SK-N-SH treated with all-trans-retinoic acid at 6 μM for 48 hours (cell line): ENCODE data around the gene ECD.
"Not testable (repeated sequence)": the region's sequence is repeated elsewhere in the genome, so short reads cannot be mapped to it uniquely, and the experiment has no call there.

Experiments used
- ATAC-seq: fragments of 200-7000 bp; cut with Tn5 transposase; 3 replicates; pipeline ENCODE4 v1.9.1; 2020; ENCODE audit warnings: mild to moderate bottlenecking, moderate library complexity
- BACH2 ChIP-seq: fragments of 250-450 bp; sonication (Bioruptor Pico); IDR thresholded peaks from 2 replicates; pipeline ENCODE4 v1.9.0; 2021; ENCODE audit warnings: mild to moderate bottlenecking, borderline replicate concordance
- ESRRG ChIP-seq: fragments of 250-450 bp; sonication (Bioruptor Pico); IDR thresholded peaks from 2 replicates; pipeline ENCODE4 v1.6.1; 2021; ENCODE audit warnings: mild to moderate bottlenecking
- GLIS3 ChIP-seq: fragments of 250-450 bp; sonication (Bioruptor Pico); IDR thresholded peaks from 2 replicates; pipeline ENCODE4 v1.5.0; 2020; ENCODE audit warnings: mild to moderate bottlenecking, moderate library complexity
- ISL1 ChIP-seq: fragments of 250-450 bp; sonication (Bioruptor Pico); IDR thresholded peaks from 2 replicates; pipeline ENCODE4 v2.1.2; 2022; ENCODE audit warnings: mild to moderate bottlenecking, moderate library complexity
- OSR1 ChIP-seq: fragments of 250-450 bp; sonication (Bioruptor Pico); IDR thresholded peaks from 2 replicates; pipeline ENCODE4 v1.8.0; 2022; ENCODE audit warnings: moderate library complexity, mild to moderate bottlenecking, inconsistent platforms
- PATZ1 ChIP-seq: fragments of 250-450 bp; sonication (Bioruptor Pico); IDR thresholded peaks from 2 replicates; pipeline ENCODE4 v1.8.0; 2020; ENCODE audit warnings: mild to moderate bottlenecking, moderate library complexity, borderline replicate concordance
- PPARA ChIP-seq: fragments of 250-450 bp; sonication (Bioruptor Pico); IDR thresholded peaks from 2 replicates; pipeline ENCODE4 v1.5.0; 2020; ENCODE audit warnings: mild to moderate bottlenecking, borderline replicate concordance
- RARB ChIP-seq: fragments of 250-450 bp; sonication (Bioruptor Pico); IDR thresholded peaks from 2 replicates; pipeline ENCODE4 v1.8.0; 2021; ENCODE audit warnings: mild to moderate bottlenecking, moderate library complexity
- SNAI2 ChIP-seq: fragments of 250-450 bp; sonication (Bioruptor Pico); IDR thresholded peaks from 2 replicates; pipeline ENCODE4 v1.5.0; 2020; ENCODE audit warnings: mild to moderate bottlenecking, moderate library complexity
- TCF4 ChIP-seq: fragments of 250-450 bp; sonication (Bioruptor Pico); IDR thresholded peaks from 2 replicates; pipeline ENCODE4 v1.8.0; 2021; ENCODE audit warnings: mild to moderate bottlenecking, moderate library complexity, borderline replicate concordance
- TOX ChIP-seq: fragments of 250-450 bp; sonication (Bioruptor Pico); IDR thresholded peaks from 2 replicates; pipeline ENCODE4 v1.8.0; 2021; ENCODE audit warnings: mild to moderate bottlenecking, moderate library complexity, borderline replicate concordance
- ZC3H10 ChIP-seq: fragments of 250-450 bp; sonication (Bioruptor Pico); IDR thresholded peaks from 2 replicates; pipeline ENCODE4 v1.5.1; 2021; ENCODE audit warnings: mild to moderate bottlenecking, moderate library complexity
- ZFP3 ChIP-seq: fragments of 250-450 bp; sonication (Bioruptor Pico); IDR thresholded peaks from 2 replicates; pipeline ENCODE4 v1.5.0; 2020; ENCODE audit warnings: mild to moderate bottlenecking, moderate library complexity
- ZFP30 ChIP-seq: fragments of 450-650 bp; formaldehyde crosslinking; IDR thresholded peaks from 2 replicates; pipeline ENCODE4 v1.5.0; 2022; ENCODE audit warnings: mild to moderate bottlenecking, moderate library complexity
- ZNF565 ChIP-seq: fragments of 450-650 bp; formaldehyde crosslinking; conservative IDR thresholded peaks from 2 replicates; pipeline ENCODE4 v1.5.0; 2020; ENCODE audit warnings: low read depth, mild to moderate bottlenecking, moderate library complexity
- ZNF70 ChIP-seq: fragments of 450-650 bp; formaldehyde crosslinking; IDR thresholded peaks from 2 replicates; pipeline ENCODE4 v1.5.0; 2020; ENCODE audit warnings: mild to moderate bottlenecking, moderate library complexity
- ZNF8 ChIP-seq: fragments of 450-650 bp; formaldehyde crosslinking; IDR thresholded peaks from 2 replicates; pipeline ENCODE4 v1.5.0; 2020; ENCODE audit warnings: mild to moderate bottlenecking, moderate library complexity
- TF ChIP-seq, protein P1 (sequence below): fragments of 250-450 bp; sonication (Bioruptor Pico); IDR thresholded peaks from 2 replicates; pipeline ENCODE4 v1.5.1; 2020; ENCODE audit warnings: low read depth, mild to moderate bottlenecking, moderate library complexity
- TF ChIP-seq, protein P2 (sequence below): fragments of 250-450 bp; sonication (Bioruptor Pico); IDR thresholded peaks from 2 replicates; pipeline ENCODE4 v1.5.1; 2021; ENCODE audit warnings: mild to moderate bottlenecking, moderate library complexity

Gene ECD

DNA sequence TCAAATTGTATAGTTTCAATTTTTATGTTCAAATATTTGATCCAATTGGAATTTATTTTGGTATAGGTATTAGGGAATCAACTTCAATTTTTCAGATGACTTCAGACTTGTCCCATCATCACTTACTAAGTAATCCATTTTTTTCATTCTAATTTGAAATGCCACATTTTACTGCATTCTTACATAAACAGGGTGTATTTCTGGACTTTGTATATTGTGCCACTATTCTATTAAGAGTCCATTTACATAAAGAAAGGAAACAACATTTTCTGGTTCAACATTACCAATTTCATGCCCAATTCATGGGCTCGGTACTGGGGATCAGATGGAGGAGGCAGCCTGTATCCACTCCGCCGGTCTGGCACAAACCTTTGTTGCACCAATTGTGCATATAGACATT is 15.8 kb downstream of the ECD start:
- no peak for ATAC-seq
- TF ChIP-seq ZFP3 (no peak), TCF4 (CRISPR knock-in tag) (no peak)
- TF ChIP-seq, protein P1, sequence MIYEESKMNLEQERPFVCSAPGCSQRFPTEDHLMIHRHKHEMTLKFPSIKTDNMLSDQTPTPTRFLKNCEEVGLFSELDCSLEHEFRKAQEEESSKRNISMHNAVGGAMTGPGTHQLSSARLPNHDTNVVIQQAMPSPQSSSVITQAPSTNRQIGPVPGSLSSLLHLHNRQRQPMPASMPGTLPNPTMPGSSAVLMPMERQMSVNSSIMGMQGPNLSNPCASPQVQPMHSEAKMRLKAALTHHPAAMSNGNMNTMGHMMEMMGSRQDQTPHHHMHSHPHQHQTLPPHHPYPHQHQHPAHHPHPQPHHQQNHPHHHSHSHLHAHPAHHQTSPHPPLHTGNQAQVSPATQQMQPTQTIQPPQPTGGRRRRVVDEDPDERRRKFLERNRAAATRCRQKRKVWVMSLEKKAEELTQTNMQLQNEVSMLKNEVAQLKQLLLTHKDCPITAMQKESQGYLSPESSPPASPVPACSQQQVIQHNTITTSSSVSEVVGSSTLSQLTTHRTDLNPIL (CRISPR knock-in tag) = no peak

DNA sequence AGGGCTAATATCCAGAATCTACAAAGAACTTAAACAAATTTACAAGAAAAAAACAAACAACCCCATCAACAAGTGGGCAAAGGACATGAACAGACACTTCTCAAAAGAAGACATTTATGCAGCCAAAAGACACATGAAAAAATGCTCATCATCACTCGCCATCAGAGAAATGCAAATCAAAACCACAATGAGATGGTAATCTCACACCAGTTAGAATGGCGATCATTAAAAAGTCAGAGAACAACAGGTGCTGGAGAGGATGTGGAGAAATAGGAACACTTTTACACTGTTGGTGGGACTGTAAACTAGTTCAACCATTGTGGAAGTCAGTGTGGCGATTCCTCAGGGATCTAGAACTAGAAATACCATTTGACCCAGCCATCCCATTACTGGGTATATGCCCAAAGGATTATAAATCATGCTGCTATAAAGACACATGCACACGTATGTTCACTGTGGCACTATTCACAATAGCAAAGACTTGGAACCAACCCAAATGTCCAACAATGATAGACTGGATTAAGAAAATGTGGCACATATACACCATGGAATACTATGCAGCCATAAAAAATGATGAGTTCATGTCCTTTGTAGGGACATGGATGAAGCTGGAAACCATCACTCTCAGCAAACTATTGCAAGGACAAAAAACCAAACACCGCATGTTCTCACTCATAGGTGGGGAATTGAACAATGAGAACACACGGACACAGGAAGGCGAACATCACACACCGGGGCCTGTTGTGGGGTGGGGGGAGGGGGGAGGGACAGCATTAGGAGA is 17.0 kb downstream of the ECD start:
- not testable (repeated sequence) for ATAC-seq

DNA sequence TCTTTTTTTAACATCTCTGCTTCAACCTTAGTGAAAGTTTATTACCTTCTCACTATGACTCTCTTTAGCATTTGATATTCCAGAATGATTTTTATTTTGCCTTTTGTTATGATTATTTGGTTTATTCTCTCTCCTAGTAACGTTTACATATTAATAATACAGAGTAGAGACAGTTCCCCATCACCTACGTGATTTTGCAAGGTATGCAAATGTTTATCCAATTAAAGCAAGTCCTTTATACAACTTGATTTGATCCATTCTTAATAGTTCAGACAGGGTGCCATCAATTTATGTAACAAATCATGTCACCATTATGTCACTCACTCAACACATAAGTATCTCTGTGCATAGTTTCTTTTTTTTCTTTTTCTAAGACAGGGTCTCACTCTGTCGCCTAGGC is 26.2 kb downstream of the ECD start:
- TF ChIP-seq PATZ1 (CRISPR knock-in tag) (no peak), ZC3H10 (CRISPR knock-in tag) (no peak), TOX (CRISPR knock-in tag) (no peak)
- no peak for ATAC-seq

GRCh38 chr10:73139251-73139650 is 28.6 kb downstream of the ECD start:
- ATAC-seq = no peak
- TF ChIP-seq TOX (CRISPR knock-in tag) (no peak), BACH2 (CRISPR knock-in tag) (no peak), TCF4 (CRISPR knock-in tag) (no peak), ZNF565 (no peak), RARB (CRISPR knock-in tag) (no peak), ESRRG (CRISPR knock-in tag) (no peak), ISL1 (CRISPR knock-in tag) (no peak), ZNF70 (CRISPR knock-in tag) (no peak), ZNF8 (CRISPR knock-in tag) (no peak), GLIS3 (no peak), ZC3H10 (CRISPR knock-in tag) (no peak), SNAI2 (no peak), OSR1 (CRISPR knock-in tag) (no peak), ZFP30 (CRISPR knock-in tag) (no peak), ZFP3 (no peak), PPARA (CRISPR knock-in tag) (no peak)
- TF ChIP-seq, protein P1 (CRISPR knock-in tag) = no peak
- TF ChIP-seq, protein P2, sequence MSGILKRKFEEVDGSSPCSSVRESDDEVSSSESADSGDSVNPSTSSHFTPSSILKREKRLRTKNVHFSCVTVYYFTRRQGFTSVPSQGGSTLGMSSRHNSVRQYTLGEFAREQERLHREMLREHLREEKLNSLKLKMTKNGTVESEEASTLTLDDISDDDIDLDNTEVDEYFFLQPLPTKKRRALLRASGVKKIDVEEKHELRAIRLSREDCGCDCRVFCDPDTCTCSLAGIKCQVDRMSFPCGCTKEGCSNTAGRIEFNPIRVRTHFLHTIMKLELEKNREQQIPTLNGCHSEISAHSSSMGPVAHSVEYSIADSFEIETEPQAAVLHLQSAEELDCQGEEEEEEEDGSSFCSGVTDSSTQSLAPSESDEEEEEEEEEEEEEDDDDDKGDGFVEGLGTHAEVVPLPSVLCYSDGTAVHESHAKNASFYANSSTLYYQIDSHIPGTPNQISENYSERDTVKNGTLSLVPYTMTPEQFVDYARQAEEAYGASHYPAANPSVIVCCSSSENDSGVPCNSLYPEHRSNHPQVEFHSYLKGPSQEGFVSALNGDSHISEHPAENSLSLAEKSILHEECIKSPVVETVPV (CRISPR knock-in tag) = no peak
- TF ChIP-seq, all 23 proteins: peak for 0

- TF ChIP-seq, protein P1 (CRISPR knock-in tag) = no peak
- TF ChIP-seq ZFP30 (CRISPR knock-in tag) (no peak), TCF4 (CRISPR knock-in tag) (no peak), ZNF565 (no peak), GLIS3 (no peak), ISL1 (CRISPR knock-in tag) (no peak), ZFP3 (no peak), ZC3H10 (CRISPR knock-in tag) (no peak), ESRRG (CRISPR knock-in tag) (no peak), RARB (CRISPR knock-in tag) (no peak)
- TF ChIP-seq, all 23 proteins: peak for 0
- no peak for ATAC-seq
Measured at GRCh38 chr10:73136627-73137026, 31.2 kb downstream of the ECD start.
